Prostate gland (tissue), 2 donors: ENCODE measurements around the gene ADAMTSL1. TPM values are rescaled to one million over a fixed set of nuclear protein-coding genes. Genes with fewer than 3 reads are reported as not detected.

Experiments
- DNase-seq: peaks from one replicate; pipeline ENCODE4 v3.0.0-alpha.2; 2019; ENCODE audit warnings: low spot score
- H3K27ac ChIP-seq, 2 donors: fragments of 200-600 bp; sonication (generic); 2 replicates each; pipeline ENCODE4 v1.5.1; 2017 to 2019
- H3K27me3 ChIP-seq: fragments of 200-600 bp; sonication (generic); replicated peaks from 2 replicates; pipeline ENCODE4 v1.5.1; 2019; ENCODE audit not compliant: insufficient read depth
- H3K36me3 ChIP-seq, 2 donors: fragments of 200-600 bp; sonication (generic); 1 replicate in 1 of 2; 2 replicates in 1 of 2; pipeline versions ENCODE4 v1.5.1 to v1.8.1; 2017 to 2019
- H3K4me1 ChIP-seq: fragments of 200-600 bp; sonication (generic); replicated peaks from 2 replicates; pipeline ENCODE4 v1.5.1; 2019
- H3K4me3 ChIP-seq, 2 donors: fragments of 200-600 bp; sonication (generic); 2 replicates each; pipeline ENCODE4 v1.5.1; 2017 to 2019
- H3K9me3 ChIP-seq: fragments of 200-600 bp; sonication (generic); 2 replicates; pipeline ENCODE4 v1.5.1; 2017
- CTCF ChIP-seq, 4 experiments: fragments of 200-600 bp in 2 of 4; fragments of 450-650 bp in 2 of 4; sonication (generic) in 2 of 4; IDR thresholded peaks; 1 replicate in 3 of 4; 2 replicates in 1 of 4; pipeline ENCODE4 v1.5.1; 2016 to 2019; ENCODE audit warnings: antibody characterized with exemption in 4 of 4, mild to moderate bottlenecking in 2 of 4, moderate library complexity in 2 of 4
- POLR2A ChIP-seq: fragments of 450-650 bp; IDR thresholded peaks from one replicate; pipeline ENCODE4 v1.6.1; 2016; ENCODE audit warnings: antibody characterized with exemption, mild to moderate bottlenecking
- POLR2AphosphoS5 ChIP-seq: sonication (generic); formaldehyde crosslinking; IDR thresholded peaks from one replicate; pipeline ENCODE4 v1.6.1; 2017; ENCODE audit warnings: antibody characterized with exemption
- WGBS: methylation state at CpG from one replicate; pipeline ENCODE4 v1.1.5; 2018; 5-methylcytosine and 5-hydroxymethylcytosine counted together
- intact Hi-C: fragments of 100-400 bp; cut with DNase I; formaldehyde crosslinking; loops from one replicate; pipeline ENCODE4 v1.14.2; 2022
- total RNA-seq, 2 donors: library from RNA; depleted of rRNA; stranded (reverse); fragments of >200 nt; gene quantifications; one replicate each; pipeline ENCODE4 v1.1.0, GENCODE V29; 2016

The ADAMTSL1 gene
- total RNA-seq, 2 donors from 2014 or later: 9.8 to 18.1 TPM

- H3K9me3 ChIP-seq: no peaks in the 10 kb centered on the region
- 70% methylated on average over 3 of the region's 3 CpGs for WGBS
- no peak for DNase-seq
- no peak overlapping the region for H3K27ac ChIP-seq
- no peaks in the 10 kb centered on the region for H3K36me3 ChIP-seq
- H3K4me1 ChIP-seq: no peaks in the 10 kb centered on the region
- H3K4me3 ChIP-seq: no peak overlapping the region
- H3K27me3 ChIP-seq: no peaks in the 10 kb centered on the region
- intact Hi-C loops: no loop called here
- TF ChIP-seq CTCF (IDR thresholded peaks at IDR 0.05): no peak
- no peak for TF ChIP-seq POLR2A
- no peak for TF ChIP-seq POLR2AphosphoS5
Observed at GRCh38 chr9:18569941-18570630, 96.1 kb downstream of the ADAMTSL1 start.

- TF ChIP-seq POLR2A (no peak), CTCF (IDR thresholded peaks at IDR 0.05) (no peak), POLR2AphosphoS5 (no peak)
- no peak for DNase-seq
- 90% methylated on average over 1 of the region's 1 CpG for WGBS
- H3K27ac ChIP-seq: no peak overlapping the region
- no peaks in the 10 kb centered on the region for H3K36me3 ChIP-seq
- no peaks in the 10 kb centered on the region for H3K4me1 ChIP-seq
- H3K9me3 ChIP-seq: no peaks in the 10 kb centered on the region
- H3K4me3 ChIP-seq: no peak overlapping the region
- H3K27me3 ChIP-seq: no peaks in the 10 kb centered on the region
- intact Hi-C loops: no loop called here
Observed at GRCh38 chr9:18573021-18573556, 99.1 kb downstream of the ADAMTSL1 start.

GRCh38 chr9:18575686-18576085 is 101.7 kb downstream of the ADAMTSL1 start:
- Histone ChIP-seq H3K4me3 (no peak overlapping the region), H3K27ac (no peak overlapping the region), H3K4me1 (no peaks in the 10 kb centered on the region), H3K9me3 (no peaks in the 10 kb centered on the region), H3K27me3 (no peaks in the 10 kb centered on the region), H3K36me3 (no peaks in the 10 kb centered on the region)
- intact Hi-C loops: no loop called here
- WGBS: 49% methylated on average over 1 of the region's 1 CpG
- no peak for DNase-seq
- TF ChIP-seq CTCF (IDR thresholded peaks at IDR 0.05) (no peak), POLR2A (no peak), POLR2AphosphoS5 (no peak)

GRCh38 chr9:18579536-18579935 is 105.6 kb downstream of the ADAMTSL1 start:
- intact Hi-C loops: no loop called here
- no peak for DNase-seq
- Histone ChIP-seq H3K27me3 (no peaks in the 10 kb centered on the region), H3K4me3 (no peak overlapping the region), H3K36me3 (no peaks in the 10 kb centered on the region), H3K9me3 (no peaks in the 10 kb centered on the region), H3K4me1 (no peaks in the 10 kb centered on the region), H3K27ac (no peak overlapping the region)
- TF ChIP-seq POLR2AphosphoS5 (no peak), POLR2A (no peak), CTCF (IDR thresholded peaks at IDR 0.05) (no peak)
- 95% methylated on average over 2 of the region's 2 CpGs for WGBS

GRCh38 chr9:18580151-18580550 is 106.2 kb downstream of the ADAMTSL1 start:
- intact Hi-C loops: no loop called here
- TF ChIP-seq POLR2A (no peak), CTCF (IDR thresholded peaks at IDR 0.05) (no peak), POLR2AphosphoS5 (no peak)
- no peaks in the 10 kb centered on the region for H3K4me1 ChIP-seq
- no peaks in the 10 kb centered on the region for H3K27me3 ChIP-seq
- no peak overlapping the region for H3K4me3 ChIP-seq
- H3K9me3 ChIP-seq: no peaks in the 10 kb centered on the region
- 87% methylated on average over 1 of the region's 1 CpG for WGBS
- no peak for DNase-seq
- no peak overlapping the region for H3K27ac ChIP-seq
- H3K36me3 ChIP-seq: no peaks in the 10 kb centered on the region
